ENCODE data around the gene RAPGEF5.

- TF ChIP-seq POLR2A (IDR thresholded peaks at IDR 0.05) (no peak), CTCF (IDR thresholded peaks at IDR 0.05) (no peak)
Measured at GRCh38 chr7:22375359-22376048, 18.6 kb upstream of the RAPGEF5 start.
